ENCODE data around the gene MAPKAP1. TPM values are rescaled to one million over a fixed set of nuclear protein-coding genes. Genes with fewer than 3 reads are reported as not detected.

Gene MAPKAP1
- total RNA-seq, 1 experiment from 2014 or later, result 148 TPM

GRCh38 chr9:125460883-125461635 lies 245.9 kb downstream of the MAPKAP1 start:
- peak; percentile 16 for DNase-seq (ENCODE audit: low read depth)

GRCh38 chr9:125460346-125460745 lies 246.7 kb downstream of the MAPKAP1 start:
- DNase-seq (ENCODE audit: low read depth), result no peak

GRCh38 chr9:125457357-125457756 lies 249.7 kb downstream of the MAPKAP1 start:
- DNase-seq (ENCODE audit: low read depth), result no peak

- no peak for DNase-seq (ENCODE audit: low read depth)
Measured at GRCh38 chr9:125455876-125456275, 251.1 kb downstream of the MAPKAP1 start.

- DNase-seq (ENCODE audit: low read depth), result no peak
Measured at GRCh38 chr9:125455132-125455531, 251.9 kb downstream of the MAPKAP1 start.

GRCh38 chr9:125447202-125447802 lies 259.7 kb downstream of the MAPKAP1 start:
- no peak for DNase-seq (ENCODE audit: low read depth)

- peak; percentile 66 for DNase-seq (ENCODE audit: low read depth)
Measured at GRCh38 chr9:125446561-125447094, 260.4 kb downstream of the MAPKAP1 start.

GRCh38 chr9:125444956-125445506 lies 262.0 kb downstream of the MAPKAP1 start:
- no peak for DNase-seq (ENCODE audit: low read depth)

- DNase-seq (ENCODE audit: low read depth), result no peak
Measured at GRCh38 chr9:125444166-125444565, 262.8 kb downstream of the MAPKAP1 start.

- DNase-seq (ENCODE audit: low read depth), result no peak
Measured at GRCh38 chr9:125443367-125443766, 263.6 kb downstream of the MAPKAP1 start.

GRCh38 chr9:125442452-125442851 lies 264.6 kb downstream of the MAPKAP1 start:
- no peak for DNase-seq (ENCODE audit: low read depth)

GRCh38 chr9:125440411-125440810 lies 266.6 kb downstream of the MAPKAP1 start:
- no peak for DNase-seq (ENCODE audit: low read depth)

- DNase-seq (ENCODE audit: low read depth), result no peak
Measured at GRCh38 chr9:125439434-125440272, 267.4 kb downstream of the MAPKAP1 start.

- no peak for DNase-seq (ENCODE audit: low read depth)
Measured at GRCh38 chr9:125438506-125439433, 268.2 kb downstream of the MAPKAP1 start.

- no peak for DNase-seq (ENCODE audit: low read depth)
Measured at GRCh38 chr9:125437771-125438221, 269.2 kb downstream of the MAPKAP1 start.

- DNase-seq (ENCODE audit: low read depth), result no peak
Measured at GRCh38 chr9:125436613-125437443, 270.2 kb downstream of the MAPKAP1 start.

- DNase-seq (ENCODE audit: low read depth), result no peak
Measured at GRCh38 chr9:125435776-125436612, 271.0 kb downstream of the MAPKAP1 start.

- DNase-seq (ENCODE audit: low read depth), result no peak
Measured at GRCh38 chr9:125434986-125435775, 271.8 kb downstream of the MAPKAP1 start.

Data from LHCN-M2 (cell line).